NT2/D1 (cell line): Measurements from ENCODE around the gene PAQR8.

Source experiments
- SUZ12 ChIP-seq: IDR thresholded peaks from 2 replicates; pipeline ENCODE4 v1.6.1; 2011; ENCODE audit not compliant: insufficient read length, insufficient read depth; ENCODE audit errors: extremely low read depth
- ZNF274 ChIP-seq: IDR thresholded peaks from 2 replicates; pipeline ENCODE4 v1.6.1; 2011; ENCODE audit warnings: mild to moderate bottlenecking, low read depth, low read length

DNA sequence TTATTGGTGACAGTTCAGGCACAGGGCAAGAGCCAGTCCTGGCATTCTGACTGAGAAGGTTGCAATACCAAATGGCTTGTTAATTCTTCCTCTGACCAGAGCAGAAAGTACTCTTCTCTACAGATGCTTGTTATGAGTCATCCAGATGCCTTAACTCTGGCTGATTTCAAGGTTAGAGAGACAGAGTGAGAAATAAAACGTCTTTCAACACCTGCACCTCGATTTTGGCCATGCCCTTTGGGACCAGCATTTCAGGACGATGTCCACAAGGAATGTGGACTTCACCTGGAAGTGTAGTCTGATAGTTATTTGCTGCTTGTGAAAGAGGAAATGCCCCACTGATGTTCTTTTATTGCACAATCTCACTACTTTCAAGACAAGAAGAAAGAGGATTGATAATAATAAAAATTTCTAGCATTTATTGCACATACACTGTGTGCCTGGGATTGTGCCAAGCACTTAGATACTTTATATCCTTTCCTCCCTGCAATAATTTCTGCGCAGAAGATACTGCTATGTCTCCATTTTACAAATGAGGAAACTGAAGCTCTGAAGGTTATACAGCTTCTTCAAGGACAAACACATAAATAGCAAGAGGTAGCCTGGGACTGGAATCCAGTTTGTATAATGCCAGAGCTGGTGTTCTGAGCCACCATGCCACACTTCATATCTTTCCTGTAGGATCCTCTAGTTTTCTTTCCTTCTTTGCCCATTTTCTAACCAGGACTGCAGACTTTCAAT, 43.9 kb upstream of the PAQR8 start:
- no peak for TF ChIP-seq ZNF274
- TF ChIP-seq SUZ12 = no peak
